GM19463 (cell line): ENCODE data around the gene JSRP1.

Experiments
- ATAC-seq: cut with Tn5 transposase; IDR thresholded peaks from one replicate; pipeline ENCODE4 v1.9.1; 2021; ENCODE audit warnings: mild to moderate bottlenecking, moderate library complexity; ENCODE audit not compliant: unreplicated experiment

Gene JSRP1

GRCh38 chr19:2247433-2248101, 8.7 kb downstream of the JSRP1 start:
- ATAC-seq: no peak

- no peak for ATAC-seq
Measured at GRCh38 chr19:2246801-2247361, 9.3 kb downstream of the JSRP1 start.

DNA sequence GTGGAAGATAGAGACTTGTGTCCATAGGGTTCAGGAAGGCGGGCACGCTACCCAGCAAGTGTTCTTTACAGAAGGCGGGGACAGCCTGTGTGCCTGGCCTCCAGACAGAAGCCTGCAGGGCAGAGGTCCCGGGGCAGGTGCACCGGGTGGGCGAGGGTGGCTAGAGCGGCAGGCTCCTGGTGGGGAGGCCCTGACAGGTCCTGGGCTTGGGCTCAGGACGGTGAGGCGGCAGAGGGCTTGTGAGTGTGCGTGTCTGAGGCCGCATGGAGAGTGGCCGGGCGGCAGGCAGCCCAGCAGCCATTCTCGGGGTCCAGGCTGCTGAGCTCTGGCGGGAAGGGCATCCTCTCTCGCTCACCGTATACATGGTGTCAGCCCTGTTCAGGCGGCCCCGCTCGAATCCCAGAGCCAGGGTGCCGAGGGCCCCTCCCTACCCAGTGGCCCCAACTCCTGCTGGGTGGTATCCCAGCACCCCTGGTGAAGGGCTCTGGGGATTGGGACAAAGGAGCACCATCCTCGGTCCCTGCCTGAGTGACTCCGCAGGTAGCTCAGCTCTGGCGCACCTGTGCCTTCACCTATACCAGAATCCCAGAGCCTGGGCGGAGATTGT, 10.1 kb downstream of the JSRP1 start:
- ATAC-seq: no peak

DNA sequence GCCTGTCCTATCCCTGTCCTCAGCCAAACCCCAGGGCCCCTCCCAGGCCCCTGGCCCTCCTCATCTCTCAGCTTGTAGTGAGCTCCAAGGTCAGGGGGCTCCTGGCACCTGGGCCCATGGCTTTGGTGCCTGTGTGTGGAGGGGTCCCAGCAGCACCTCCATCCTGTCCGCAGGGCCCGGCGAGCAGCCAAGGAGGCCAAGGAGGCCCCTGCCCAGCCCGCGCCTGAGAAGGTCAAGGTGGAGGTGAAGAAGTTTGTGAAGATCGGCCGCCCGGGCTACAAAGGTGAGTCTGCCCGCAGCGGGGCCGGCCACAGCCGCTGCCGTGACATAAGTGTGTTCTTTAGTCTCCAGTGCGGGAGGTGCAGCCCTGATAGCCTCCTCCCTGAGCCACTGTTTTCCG, 10.9 kb downstream of the JSRP1 start:
- ATAC-seq: no peak

DNA sequence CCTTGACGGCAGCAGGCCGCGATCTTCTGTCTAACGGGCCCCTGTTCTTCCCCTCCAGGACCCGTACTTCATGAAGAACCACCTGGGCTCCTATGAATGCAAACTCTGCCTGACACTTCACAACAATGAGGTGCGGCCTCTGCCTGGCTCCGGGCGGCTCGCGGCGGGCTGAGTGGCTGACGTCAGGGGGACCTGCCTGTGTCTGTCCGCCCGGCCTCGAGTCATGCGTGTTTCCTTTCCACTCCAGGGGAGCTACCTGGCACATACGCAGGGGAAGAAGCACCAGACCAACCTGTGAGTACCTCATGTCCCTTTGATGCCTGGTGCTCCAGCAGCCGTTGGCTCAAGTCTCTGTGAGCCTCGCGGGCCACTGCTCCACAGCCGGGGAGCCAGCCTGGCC, 11.7 kb downstream of the JSRP1 start:
- ATAC-seq: no peak

DNA sequence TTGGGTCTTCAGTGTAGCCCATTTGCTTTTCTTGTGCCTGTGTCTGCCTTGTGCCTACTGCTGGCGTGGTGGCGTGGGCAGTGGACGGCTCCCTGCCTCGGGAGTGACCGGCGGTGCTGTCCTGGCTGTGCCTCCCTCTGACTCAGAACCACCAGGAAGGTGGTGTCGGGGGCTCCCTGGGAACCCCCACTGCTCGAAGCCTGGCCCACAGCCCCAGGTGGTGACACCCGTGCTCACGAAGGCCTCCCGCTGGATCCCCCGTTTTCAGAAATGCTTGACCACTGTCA, 12.1 kb downstream of the JSRP1 start:
- ATAC-seq: no peak

- no peak for ATAC-seq
Measured at GRCh38 chr19:2243274-2244124, 12.7 kb downstream of the JSRP1 start.

GRCh38 chr19:2242816-2243215, 13.4 kb downstream of the JSRP1 start:
- no peak for ATAC-seq

- ATAC-seq: no peak
Measured at GRCh38 chr19:2242092-2242537, 14.1 kb downstream of the JSRP1 start.

DNA sequence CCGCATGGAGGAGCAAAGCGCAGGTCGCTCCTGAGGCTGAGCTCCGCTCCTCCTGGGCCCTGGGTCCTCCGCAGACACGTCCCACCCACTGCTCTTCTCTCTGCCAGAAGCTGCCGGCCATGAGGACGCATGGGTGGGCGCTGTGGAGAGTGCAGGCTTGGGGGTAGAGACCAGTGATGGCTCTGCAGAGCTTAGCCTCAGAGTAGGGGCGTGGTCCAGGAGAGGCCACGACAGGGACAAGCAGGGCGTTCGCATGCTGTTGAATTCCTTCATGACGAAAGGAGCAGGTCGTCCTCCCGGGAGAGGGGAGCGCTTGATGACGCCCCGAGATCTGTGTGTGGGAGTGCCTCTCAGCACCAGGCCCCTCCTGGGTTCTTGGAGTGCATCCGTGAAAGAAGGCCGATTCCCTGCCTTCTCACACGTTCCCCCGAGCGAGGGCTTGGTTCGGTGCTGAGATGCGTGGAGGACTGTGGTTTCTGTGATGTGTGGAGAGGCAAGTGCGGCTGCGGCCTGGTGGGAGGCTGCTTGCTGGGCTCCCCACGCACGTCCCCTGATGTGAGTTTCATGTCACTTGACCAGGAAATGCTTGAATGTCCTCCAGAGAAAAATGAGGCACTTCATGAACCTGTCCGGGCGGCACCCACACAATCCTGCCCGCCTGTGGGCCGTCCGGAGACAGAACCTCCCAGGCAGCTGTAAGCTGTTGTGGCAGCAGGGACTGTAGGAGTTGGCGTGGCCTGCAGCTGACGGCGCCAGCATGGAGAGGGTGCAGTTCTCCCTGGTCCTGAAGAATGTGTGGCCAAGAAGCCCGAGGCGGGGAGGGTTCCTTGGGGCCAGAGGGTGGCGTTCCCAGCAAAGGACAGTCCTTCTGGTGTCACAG, 15.1 kb downstream of the JSRP1 start:
- ATAC-seq: no peak

- no peak for ATAC-seq
Measured at GRCh38 chr19:2239771-2240770, 16.1 kb downstream of the JSRP1 start.

DNA sequence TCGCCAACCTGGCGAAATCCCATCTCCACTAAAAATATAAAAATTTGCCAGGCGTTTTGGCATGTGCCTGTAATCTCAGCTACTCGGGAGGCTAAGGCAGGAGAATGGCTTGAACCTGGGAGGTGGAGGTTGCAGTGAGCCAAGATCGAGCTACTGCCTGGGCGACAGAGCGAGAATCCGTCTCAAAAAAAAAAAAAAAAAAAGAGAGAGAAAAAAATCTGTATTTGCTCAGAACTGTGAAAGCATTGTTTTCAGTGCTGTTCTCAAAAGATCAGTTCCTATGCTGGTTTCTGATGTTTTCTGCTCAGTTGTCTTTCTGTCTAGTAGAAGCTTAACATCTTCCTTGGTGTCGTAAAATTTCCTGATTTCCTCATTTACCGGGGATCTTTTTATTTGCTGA, 17.0 kb downstream of the JSRP1 start:
- ATAC-seq: no peak

DNA sequence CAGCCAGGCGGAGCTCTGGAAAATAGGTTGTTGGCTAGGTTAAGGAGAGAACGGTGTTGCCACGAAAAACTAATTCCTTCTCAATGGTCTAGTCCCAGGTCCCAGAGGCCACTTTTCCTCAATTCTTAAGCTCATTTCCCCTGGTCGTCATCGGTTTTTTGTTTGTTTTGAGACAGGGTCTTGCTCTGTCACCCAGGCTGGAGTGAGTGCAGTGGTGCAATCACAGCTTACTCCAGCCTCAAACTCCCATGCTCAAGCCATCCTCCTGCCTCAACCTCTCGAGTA, 18.4 kb downstream of the JSRP1 start:
- ATAC-seq: no peak

DNA sequence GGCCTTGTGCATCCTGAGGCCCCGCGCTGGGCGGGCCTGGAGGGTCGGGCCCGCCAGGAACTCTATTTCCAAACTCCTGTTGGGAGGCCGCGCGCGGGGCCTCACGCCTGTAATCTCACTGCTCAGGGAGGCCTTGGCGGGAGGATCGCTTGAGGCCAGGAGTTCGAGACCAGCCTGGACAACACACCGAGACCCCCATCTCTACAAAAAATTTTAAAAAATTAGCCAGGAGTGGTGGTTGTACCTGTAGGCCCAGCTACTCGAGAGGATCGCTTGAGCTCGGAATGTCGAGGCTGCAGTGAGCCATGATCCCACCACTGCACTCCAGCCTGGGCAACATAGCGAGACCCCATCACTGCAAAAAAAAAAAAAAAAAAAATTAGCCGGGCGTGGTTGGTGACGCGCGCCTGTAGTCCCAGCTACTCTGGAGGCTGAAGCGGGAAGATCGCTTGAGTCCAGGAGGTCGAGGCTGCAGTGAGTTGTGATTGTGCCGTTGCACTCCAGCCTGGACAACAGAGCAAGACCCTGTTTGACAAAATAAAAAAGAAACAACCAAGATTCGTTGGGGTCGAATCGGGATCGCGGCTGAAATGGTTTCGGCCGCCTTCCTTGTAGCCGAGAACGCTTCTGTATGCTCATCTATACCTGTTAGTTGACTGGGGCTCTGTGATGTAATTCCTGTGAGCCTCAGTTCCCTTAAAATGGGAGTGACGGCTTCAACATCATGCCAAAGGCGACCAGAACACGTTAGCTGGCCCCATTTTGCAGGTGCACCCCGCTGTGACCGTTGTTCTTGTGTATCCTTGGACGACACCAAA, 19.0 kb downstream of the JSRP1 start:
- no peak for ATAC-seq

DNA sequence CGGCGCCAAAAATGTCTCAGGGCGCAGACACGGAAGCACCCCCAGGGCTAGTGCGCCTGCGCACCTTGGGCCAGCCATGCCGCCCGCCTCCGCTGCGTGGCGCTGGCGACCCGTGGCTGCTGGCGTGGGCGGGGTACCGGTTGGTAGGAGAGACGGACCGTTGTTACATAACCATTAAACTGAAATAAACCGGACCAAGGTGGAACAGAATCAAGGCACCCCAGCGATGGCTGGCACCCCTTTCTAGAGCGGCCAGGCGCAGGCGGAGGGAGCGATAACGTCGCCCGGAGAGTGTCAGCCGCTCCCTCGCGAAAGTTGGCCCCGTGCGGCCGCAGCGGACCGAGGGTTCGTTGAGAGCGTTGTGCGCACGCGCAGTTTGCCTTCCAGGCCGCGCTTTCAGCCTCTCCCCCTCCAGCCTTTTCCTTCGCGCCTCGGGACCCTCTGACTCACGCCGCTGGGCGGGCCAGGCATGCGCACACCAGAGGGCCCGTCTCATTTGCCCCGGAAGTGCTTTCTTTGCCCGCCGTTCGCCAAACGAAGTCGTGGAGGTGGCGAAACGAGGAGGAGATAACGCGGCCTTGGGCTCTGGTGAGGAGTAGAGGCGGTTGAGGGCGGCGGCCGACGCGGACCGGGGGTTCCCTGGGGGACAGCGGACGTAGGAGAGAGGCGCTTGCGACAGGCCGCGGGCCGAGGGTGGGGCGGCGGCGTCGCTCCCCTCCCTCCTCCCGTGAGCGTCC, 19.7 kb downstream of the JSRP1 start, which contains the start of the genes PLEKHJ1 and SF3A2:
Gene PLEKHJ1 (minus strand): TSS at position 16 of the 737 bp plus-strand sequence. CDS start 81 bp downstream, outside the sequence.
Gene SF3A2 (plus strand): TSS at position 511 of the 737 bp plus-strand sequence. CDS start 6,595 bp downstream, outside the sequence.
- ATAC-seq: peak; percentile 60

- no peak for ATAC-seq
Measured at GRCh38 chr19:2236064-2236313, 20.2 kb downstream of the JSRP1 start.

- no peak for ATAC-seq
Measured at GRCh38 chr19:2235381-2236063, 20.7 kb downstream of the JSRP1 start.

DNA sequence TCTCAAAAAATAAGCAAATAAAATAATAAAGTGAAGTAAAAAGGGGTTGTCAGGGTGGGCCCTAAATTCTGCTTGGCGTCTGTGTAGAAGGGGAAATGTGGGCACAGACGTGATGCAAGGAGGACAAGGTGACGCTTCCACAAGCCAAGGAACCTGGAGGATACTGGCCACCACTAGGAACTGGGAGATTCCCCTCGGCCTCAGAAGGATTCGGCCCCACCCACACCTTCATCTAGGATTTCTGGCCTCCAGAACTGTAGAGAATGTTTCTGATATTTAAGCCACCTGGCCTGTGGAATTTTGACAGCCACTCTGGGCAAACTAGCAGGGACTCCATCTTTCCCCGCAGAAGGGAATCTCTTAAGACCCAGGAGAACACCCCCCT, 21.2 kb downstream of the JSRP1 start:
- ATAC-seq: no peak
